Measurements from ENCODE around the gene LRATD1.

Gene LRATD1, protein sequence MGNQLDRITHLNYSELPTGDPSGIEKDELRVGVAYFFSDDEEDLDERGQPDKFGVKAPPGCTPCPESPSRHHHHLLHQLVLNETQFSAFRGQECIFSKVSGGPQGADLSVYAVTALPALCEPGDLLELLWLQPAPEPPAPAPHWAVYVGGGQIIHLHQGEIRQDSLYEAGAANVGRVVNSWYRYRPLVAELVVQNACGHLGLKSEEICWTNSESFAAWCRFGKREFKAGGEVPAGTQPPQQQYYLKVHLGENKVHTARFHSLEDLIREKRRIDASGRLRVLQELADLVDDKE

DNA sequence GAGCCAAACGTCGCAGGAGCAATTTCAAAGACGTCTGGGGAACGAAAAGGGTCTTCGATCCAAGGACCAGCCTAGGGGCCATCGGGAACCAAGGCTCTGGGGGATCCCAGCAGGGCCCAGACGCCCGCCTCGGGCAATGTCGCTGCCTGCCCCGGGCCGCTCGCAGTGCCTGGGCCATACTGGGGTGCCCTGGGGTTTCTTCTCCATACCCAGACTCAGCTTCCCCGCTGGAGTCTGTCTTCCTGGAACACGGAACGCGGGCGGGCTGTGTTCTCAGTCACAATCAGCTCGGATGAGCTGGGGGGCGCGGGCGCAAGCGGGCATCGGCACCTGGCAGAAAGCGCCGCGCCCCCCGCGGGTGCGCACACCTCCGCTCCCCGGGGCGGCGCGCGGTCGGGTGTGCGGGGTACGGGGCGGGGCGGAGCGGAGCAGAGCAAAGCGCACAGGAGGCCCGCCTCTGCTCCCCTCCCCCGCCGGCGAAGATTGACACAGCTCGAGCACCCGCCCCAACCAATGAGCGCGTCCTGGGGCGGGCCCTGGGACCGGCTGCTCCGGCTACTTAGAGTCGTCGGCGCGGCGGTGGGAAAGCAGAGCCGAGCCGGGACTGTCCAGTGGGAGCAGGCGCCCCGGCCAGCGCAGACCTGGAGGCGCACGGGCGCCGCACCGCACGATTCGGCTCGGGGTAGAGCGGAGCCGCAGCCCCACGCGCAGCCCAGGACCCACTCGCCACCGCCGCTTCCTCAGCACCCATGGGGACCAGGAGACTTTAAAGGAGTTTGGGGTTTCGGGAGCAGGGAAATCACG is at the start of gene LRATD1:
Gene LRATD1, plus strand, starts transcription at position 585 of the 804 bp plus-strand sequence. CDS start 1,263 bp downstream, outside the sequence.
- peak; percentile 81 for DNase-seq (ENCODE audit: low read depth)
- peaks cover 15% of the 10 kb centered on the region for H3K4me1 ChIP-seq (ENCODE audit: control insufficient read depth, insufficient read depth, low read length)
- H3K9ac ChIP-seq (ENCODE audit: low read length): peak within 1 kb of the TSS; percentile 43
- no peaks in the 10 kb centered on the region for H3K36me3 ChIP-seq (ENCODE audit: control insufficient read depth, insufficient read depth, low read length, severe bottlenecking)
- H3K9me3 ChIP-seq (ENCODE audit: control insufficient read depth, low read length): peaks cover 3% of the 10 kb centered on the region
- H3K27me3 ChIP-seq (replicated peaks; ENCODE audit: control insufficient read depth, insufficient read depth, low read length): peaks cover 38% of the 10 kb centered on the region
- peak within 1 kb of the TSS; percentile 79 for H3K4me3 ChIP-seq (ENCODE audit: low read length)

DNA sequence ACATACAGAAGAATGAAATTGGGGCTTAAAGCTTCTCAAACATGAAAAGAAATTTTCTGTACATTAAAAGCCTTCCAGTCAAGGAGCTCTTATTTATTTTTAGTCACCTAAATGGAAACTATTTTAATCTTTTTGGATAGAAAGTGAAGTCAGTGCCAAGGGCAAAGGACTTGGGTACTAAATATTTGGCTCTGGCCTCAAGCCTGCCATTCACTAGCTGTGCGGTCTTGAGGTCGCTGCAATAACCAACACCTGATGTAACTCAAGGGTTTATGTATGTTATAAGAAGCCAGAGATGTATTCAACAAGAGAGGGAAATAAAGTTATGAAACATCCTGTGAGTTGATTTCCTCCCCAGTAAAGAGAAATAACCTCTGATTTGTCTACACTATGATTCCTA is 49.5 kb upstream of the LRATD1 start:
- DNase-seq (ENCODE audit: low read depth): no peak

DNA sequence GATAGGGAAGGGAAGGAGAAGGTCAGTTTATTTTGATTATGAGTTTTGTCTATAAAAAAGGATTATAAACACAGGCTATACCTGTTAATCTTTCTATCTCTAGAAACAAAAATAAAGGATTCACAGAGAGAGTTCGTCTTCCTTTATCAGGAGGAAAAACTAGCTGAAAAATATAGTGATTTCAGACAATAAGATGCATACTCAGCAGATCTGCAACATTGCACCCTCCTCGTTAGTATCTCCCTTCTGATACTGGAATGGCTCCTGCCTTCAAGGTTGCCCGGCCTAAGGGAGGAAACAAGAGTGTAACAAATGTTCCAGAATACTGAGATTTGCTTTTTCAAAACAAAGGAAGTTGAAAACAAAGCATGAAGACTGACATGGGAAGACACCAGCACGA is 48.7 kb upstream of the LRATD1 start:
- Histone ChIP-seq H3K4me1 (ENCODE audit: control insufficient read depth, insufficient read depth, low read length) (no peaks in the 10 kb centered on the region), H3K9ac (ENCODE audit: low read length) (no peak overlapping the region), H3K4me3 (ENCODE audit: low read length) (no peak overlapping the region), H3K36me3 (ENCODE audit: control insufficient read depth, insufficient read depth, low read length, severe bottlenecking) (no peaks in the 10 kb centered on the region), H3K9me3 (ENCODE audit: control insufficient read depth, low read length) (no peaks in the 10 kb centered on the region), H3K27me3 (replicated peaks; ENCODE audit: control insufficient read depth, insufficient read depth, low read length) (no peaks in the 10 kb centered on the region)
- DNase-seq (ENCODE audit: low read depth): no peak

More for the DNA sequence above, 49.5 kb upstream of the LRATD1 start:
- no peaks in the 10 kb centered on the region for H3K9me3 ChIP-seq (ENCODE audit: control insufficient read depth, low read length)
- no peaks in the 10 kb centered on the region for H3K4me1 ChIP-seq (ENCODE audit: control insufficient read depth, insufficient read depth, low read length)
- H3K4me3 ChIP-seq (ENCODE audit: low read length): no peak overlapping the region
- no peaks in the 10 kb centered on the region for H3K27me3 ChIP-seq (replicated peaks; ENCODE audit: control insufficient read depth, insufficient read depth, low read length)
- no peak overlapping the region for H3K9ac ChIP-seq (ENCODE audit: low read length)
- no peaks in the 10 kb centered on the region for H3K36me3 ChIP-seq (ENCODE audit: control insufficient read depth, insufficient read depth, low read length, severe bottlenecking)

DNA sequence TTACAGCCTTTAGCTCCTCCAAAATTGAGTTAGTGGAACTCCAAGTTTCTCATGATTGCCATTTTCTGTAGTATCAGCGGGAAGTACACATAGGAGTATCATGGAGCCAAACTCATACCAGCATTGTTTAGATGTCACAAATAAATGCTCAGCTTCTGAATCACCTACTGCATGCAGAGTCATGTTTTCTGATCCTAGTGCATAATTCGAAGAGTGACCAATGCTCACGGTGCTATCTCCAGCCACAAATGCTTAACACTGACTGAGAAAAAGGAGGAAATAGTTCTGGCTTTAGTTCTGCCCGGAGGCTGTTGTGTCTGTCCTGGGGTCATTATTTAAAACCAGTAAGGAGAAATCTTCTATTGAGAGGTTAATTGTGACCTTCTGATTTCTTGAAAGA is 45.4 kb upstream of the LRATD1 start:
- H3K4me3 ChIP-seq (ENCODE audit: low read length): no peak overlapping the region
- no peaks in the 10 kb centered on the region for H3K27me3 ChIP-seq (replicated peaks; ENCODE audit: control insufficient read depth, insufficient read depth, low read length)
- peak; percentile 1 for DNase-seq (ENCODE audit: low read depth)
- H3K9me3 ChIP-seq (ENCODE audit: control insufficient read depth, low read length): no peaks in the 10 kb centered on the region
- H3K4me1 ChIP-seq (ENCODE audit: control insufficient read depth, insufficient read depth, low read length): no peaks in the 10 kb centered on the region
- no peaks in the 10 kb centered on the region for H3K36me3 ChIP-seq (ENCODE audit: control insufficient read depth, insufficient read depth, low read length, severe bottlenecking)
- H3K9ac ChIP-seq (ENCODE audit: low read length): no peak overlapping the region

DNA sequence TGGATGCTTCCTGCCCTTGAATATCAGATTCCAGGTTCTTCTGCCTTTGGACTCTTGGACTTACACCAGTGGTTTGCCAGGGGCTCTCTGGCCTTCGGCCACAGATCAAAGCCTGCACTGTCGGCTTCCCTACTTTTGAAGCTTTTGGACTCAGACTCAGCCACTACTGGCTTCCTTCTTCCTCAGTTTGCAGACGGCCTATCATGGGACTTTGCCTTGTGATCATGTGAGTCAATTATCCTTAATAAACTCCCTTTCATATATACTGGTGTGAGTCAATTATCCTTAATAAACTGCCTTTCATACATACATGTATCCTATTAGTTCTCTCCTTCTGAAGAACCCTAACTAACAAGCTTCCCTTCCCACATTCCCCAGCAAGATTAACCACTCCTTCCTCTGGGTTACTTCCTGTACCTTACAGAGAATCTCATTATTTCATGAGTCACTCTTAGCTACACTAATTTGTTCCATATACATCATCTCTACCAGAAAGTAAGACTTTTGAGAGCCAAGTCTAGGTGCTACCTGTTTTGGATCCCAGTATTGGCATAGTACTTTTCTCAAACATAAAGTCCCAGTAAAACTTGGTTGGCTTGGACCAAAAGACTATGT is 31.3 kb upstream of the LRATD1 start:
- no peak overlapping the region for H3K9ac ChIP-seq (ENCODE audit: low read length)
- no peak for DNase-seq (ENCODE audit: low read depth)
- H3K27me3 ChIP-seq (replicated peaks; ENCODE audit: control insufficient read depth, insufficient read depth, low read length): no peaks in the 10 kb centered on the region
- H3K4me1 ChIP-seq (ENCODE audit: control insufficient read depth, insufficient read depth, low read length): no peaks in the 10 kb centered on the region
- no peaks in the 10 kb centered on the region for H3K36me3 ChIP-seq (ENCODE audit: control insufficient read depth, insufficient read depth, low read length, severe bottlenecking)
- H3K4me3 ChIP-seq (ENCODE audit: low read length): no peak overlapping the region
- H3K9me3 ChIP-seq (ENCODE audit: control insufficient read depth, low read length): no peaks in the 10 kb centered on the region

DNA sequence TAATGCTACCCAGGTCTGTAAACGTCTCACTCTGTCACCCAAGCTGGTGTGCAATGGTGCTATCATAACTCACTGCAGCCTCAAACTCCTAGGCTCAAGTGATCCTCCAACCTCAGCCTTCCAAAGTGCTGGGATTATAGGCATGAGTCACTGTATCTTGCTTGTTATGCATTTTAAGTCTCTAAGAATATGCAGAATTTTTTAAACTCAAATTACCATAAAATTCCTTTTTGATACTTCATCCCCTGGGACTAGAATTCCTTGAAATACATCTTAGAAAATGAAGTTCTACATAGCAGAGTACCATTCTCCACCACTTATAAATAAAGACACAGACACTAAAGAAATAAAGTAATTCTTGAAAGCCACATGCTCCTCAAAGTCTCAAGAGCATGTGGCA is 30.2 kb upstream of the LRATD1 start:
- H3K36me3 ChIP-seq (ENCODE audit: control insufficient read depth, insufficient read depth, low read length, severe bottlenecking): no peaks in the 10 kb centered on the region
- no peaks in the 10 kb centered on the region for H3K4me1 ChIP-seq (ENCODE audit: control insufficient read depth, insufficient read depth, low read length)
- H3K27me3 ChIP-seq (replicated peaks; ENCODE audit: control insufficient read depth, insufficient read depth, low read length): no peaks in the 10 kb centered on the region
- H3K4me3 ChIP-seq (ENCODE audit: low read length): no peak overlapping the region
- no peak overlapping the region for H3K9ac ChIP-seq (ENCODE audit: low read length)
- no peaks in the 10 kb centered on the region for H3K9me3 ChIP-seq (ENCODE audit: control insufficient read depth, low read length)
- DNase-seq (ENCODE audit: low read depth): no peak

DNA sequence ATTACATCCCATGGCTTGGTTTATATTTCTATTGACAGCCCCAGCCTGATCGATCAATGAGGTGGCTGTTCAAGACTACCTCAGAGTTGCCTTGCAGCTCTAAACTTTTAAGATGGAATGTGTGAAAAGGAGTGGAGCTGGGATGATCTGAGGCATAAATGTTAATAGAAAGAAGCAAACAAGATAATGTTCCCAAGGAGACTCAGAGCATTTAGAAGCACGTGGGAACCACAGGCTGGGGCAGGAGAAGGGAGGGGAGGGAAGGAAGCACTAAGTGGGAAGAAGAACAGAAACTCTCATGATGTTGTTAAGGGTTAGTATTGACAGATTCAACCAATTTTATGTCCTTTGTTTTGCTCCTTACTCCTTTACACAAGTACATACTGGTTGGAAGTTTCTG is 28.8 kb upstream of the LRATD1 start:
- H3K27me3 ChIP-seq (replicated peaks; ENCODE audit: control insufficient read depth, insufficient read depth, low read length): no peaks in the 10 kb centered on the region
- DNase-seq (ENCODE audit: low read depth): no peak
- H3K4me3 ChIP-seq (ENCODE audit: low read length): no peak overlapping the region
- no peaks in the 10 kb centered on the region for H3K4me1 ChIP-seq (ENCODE audit: control insufficient read depth, insufficient read depth, low read length)
- no peak overlapping the region for H3K9ac ChIP-seq (ENCODE audit: low read length)
- H3K36me3 ChIP-seq (ENCODE audit: control insufficient read depth, insufficient read depth, low read length, severe bottlenecking): no peaks in the 10 kb centered on the region
- no peaks in the 10 kb centered on the region for H3K9me3 ChIP-seq (ENCODE audit: control insufficient read depth, low read length)

DNA sequence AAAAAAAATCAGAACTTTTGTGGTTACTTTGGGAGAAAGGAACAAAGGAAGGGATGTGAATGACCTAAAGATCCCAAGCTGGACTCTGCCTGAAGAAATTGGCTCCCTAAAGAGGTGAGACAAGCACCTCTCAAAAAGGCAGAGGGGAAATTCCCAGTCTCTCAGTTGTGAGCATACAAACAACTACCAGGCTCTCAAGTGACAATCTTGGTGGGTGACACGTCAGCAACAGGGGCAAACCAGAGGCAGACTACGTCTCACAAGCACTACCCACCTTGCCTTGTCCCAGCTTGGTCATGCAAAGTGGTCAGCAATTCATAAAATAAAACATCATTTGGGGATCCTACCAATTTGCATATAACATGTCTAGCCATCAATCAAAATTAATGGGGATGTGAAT is 24.3 kb upstream of the LRATD1 start:
- Histone ChIP-seq H3K9me3 (ENCODE audit: control insufficient read depth, low read length) (no peaks in the 10 kb centered on the region), H3K36me3 (ENCODE audit: control insufficient read depth, insufficient read depth, low read length, severe bottlenecking) (no peaks in the 10 kb centered on the region), H3K9ac (ENCODE audit: low read length) (no peak overlapping the region), H3K27me3 (replicated peaks; ENCODE audit: control insufficient read depth, insufficient read depth, low read length) (no peaks in the 10 kb centered on the region), H3K4me1 (ENCODE audit: control insufficient read depth, insufficient read depth, low read length) (no peaks in the 10 kb centered on the region), H3K4me3 (ENCODE audit: low read length) (no peak overlapping the region)
- DNase-seq (ENCODE audit: low read depth): no peak

DNA sequence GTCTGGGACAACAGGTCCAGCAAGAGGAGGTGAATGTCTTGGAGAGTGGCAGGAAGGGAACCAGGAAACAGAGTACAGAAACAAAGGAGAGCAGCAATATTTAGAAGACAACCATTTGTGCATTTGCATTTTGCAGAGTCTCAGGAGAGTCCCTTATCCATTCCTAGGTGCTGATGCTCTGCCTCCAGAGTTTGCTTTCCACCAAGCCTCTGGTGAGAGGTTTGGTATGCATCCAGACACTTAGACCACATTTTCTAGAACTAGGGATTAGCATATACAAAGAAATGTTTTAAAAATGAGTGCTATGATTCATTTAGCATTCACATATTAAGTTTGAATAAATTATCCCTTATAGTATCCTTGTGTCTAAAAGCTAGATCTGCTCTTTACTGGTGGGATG is 18.5 kb upstream of the LRATD1 start:
- Histone ChIP-seq H3K9ac (ENCODE audit: low read length) (no peak overlapping the region), H3K4me1 (ENCODE audit: control insufficient read depth, insufficient read depth, low read length) (no peaks in the 10 kb centered on the region), H3K9me3 (ENCODE audit: control insufficient read depth, low read length) (no peaks in the 10 kb centered on the region), H3K36me3 (ENCODE audit: control insufficient read depth, insufficient read depth, low read length, severe bottlenecking) (no peaks in the 10 kb centered on the region), H3K27me3 (replicated peaks; ENCODE audit: control insufficient read depth, insufficient read depth, low read length) (no peaks in the 10 kb centered on the region), H3K4me3 (ENCODE audit: low read length) (no peak overlapping the region)
- DNase-seq (ENCODE audit: low read depth): no peak

DNA sequence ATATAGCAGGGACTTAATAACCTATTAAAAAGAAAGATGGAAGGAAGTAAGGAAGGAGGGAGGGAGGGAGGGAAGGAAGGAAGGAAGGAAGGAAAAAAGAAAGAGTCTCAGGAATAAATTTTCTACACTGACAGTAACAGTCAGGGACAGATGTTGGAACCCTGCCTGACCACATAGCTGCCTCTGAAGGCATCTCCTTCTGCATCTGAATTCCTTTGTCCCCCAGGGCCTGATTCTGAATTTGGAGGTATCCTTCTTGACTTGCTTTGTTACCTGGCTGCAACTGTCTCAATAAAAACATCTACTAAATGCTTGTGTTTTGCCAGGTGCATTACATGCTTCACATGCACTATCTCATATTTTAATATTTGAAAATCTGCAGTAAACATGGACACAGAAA is 17.4 kb upstream of the LRATD1 start:
- Histone ChIP-seq H3K4me1 (ENCODE audit: control insufficient read depth, insufficient read depth, low read length) (no peaks in the 10 kb centered on the region), H3K9ac (ENCODE audit: low read length) (no peak overlapping the region), H3K4me3 (ENCODE audit: low read length) (no peak overlapping the region), H3K9me3 (ENCODE audit: control insufficient read depth, low read length) (no peaks in the 10 kb centered on the region), H3K36me3 (ENCODE audit: control insufficient read depth, insufficient read depth, low read length, severe bottlenecking) (no peaks in the 10 kb centered on the region), H3K27me3 (replicated peaks; ENCODE audit: control insufficient read depth, insufficient read depth, low read length) (no peaks in the 10 kb centered on the region)
- DNase-seq (ENCODE audit: low read depth): no peak

DNA sequence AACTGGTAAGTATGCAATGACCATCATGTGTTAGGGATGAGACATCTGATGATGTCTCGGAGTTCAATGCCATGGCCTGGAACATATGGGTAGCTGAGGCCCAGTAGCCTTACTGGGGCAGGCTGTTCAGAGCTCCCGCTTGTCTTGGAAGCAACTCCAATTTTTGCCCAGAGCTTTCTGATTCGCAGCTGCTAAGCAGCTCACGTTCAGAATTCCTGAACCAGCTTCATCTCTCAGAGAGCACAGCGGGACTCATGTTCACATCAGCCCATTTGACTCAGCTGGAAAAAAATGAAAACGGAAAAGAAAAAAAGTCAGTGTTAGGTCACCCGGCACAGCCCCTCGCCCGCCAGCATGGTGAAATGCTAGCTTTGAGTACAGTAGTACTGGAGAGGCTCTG is 16.8 kb upstream of the LRATD1 start:
- DNase-seq (ENCODE audit: low read depth): no peak
- Histone ChIP-seq H3K4me1 (ENCODE audit: control insufficient read depth, insufficient read depth, low read length) (no peaks in the 10 kb centered on the region), H3K27me3 (replicated peaks; ENCODE audit: control insufficient read depth, insufficient read depth, low read length) (no peaks in the 10 kb centered on the region), H3K9me3 (ENCODE audit: control insufficient read depth, low read length) (no peaks in the 10 kb centered on the region), H3K9ac (ENCODE audit: low read length) (no peak overlapping the region), H3K4me3 (ENCODE audit: low read length) (no peak overlapping the region), H3K36me3 (ENCODE audit: control insufficient read depth, insufficient read depth, low read length, severe bottlenecking) (no peaks in the 10 kb centered on the region)
